ENCODE measurements around the gene TMCO1.

Gene TMCO1

GRCh38 chr1:165678509-165678908 lies 90.2 kb downstream of the TMCO1 start:
- no peak for TF ChIP-seq CTCF (IDR thresholded peaks at IDR 0.05; ENCODE audit: unreplicated experiment in 3 of 3)
- no peak overlapping the region for H3K27ac Mint-ChIP-seq
- peaks cover 10% of the 10 kb centered on the region for H3K9me3 Mint-ChIP-seq
- peaks cover 79% of the 10 kb centered on the region for H3K36me3 Mint-ChIP-seq (ENCODE audit: low read depth)
- H3K4me3 Mint-ChIP-seq: no peak overlapping the region
- no peaks in the 10 kb centered on the region for H3K27me3 Mint-ChIP-seq (ENCODE audit: low read depth)
- H3K4me1 Mint-ChIP-seq: no peaks in the 10 kb centered on the region

Measured in nephron (organoid).